HCT116 (cell line): Measurements from ENCODE around the gene SMC1B.

ENCODE experiments used
- CBX3 ChIP-seq: IDR thresholded peaks from 2 replicates; pipeline ENCODE4 v1.6.1; 2012; ENCODE audit warnings: low read depth
- CEBPB ChIP-seq: IDR thresholded peaks from 2 replicates; pipeline ENCODE4 v1.6.1; 2012; ENCODE audit warnings: low read depth
- EZH2 ChIP-seq: fragments of 200-600 bp; sonication (generic); IDR thresholded peaks from 2 replicates; pipeline ENCODE4 v1.6.1; 2017; ENCODE audit warnings: antibody characterized with exemption, mixed run types
- POLR2A ChIP-seq: IDR thresholded peaks from 2 replicates; pipeline ENCODE4 v1.7.0; 2011; ENCODE audit warnings: borderline replicate concordance; ENCODE audit not compliant: insufficient read depth, insufficient read length; ENCODE audit errors: extremely low read depth
- POLR2AphosphoS5 ChIP-seq: IDR thresholded peaks from 2 replicates; pipeline ENCODE4 v1.6.1; 2011; ENCODE audit warnings: mild to moderate bottlenecking, low read depth, low read length, moderate library complexity
- RAD21 ChIP-seq: IDR thresholded peaks from 2 replicates; pipeline ENCODE4 v1.6.1; 2012; ENCODE audit warnings: low read depth, mild to moderate bottlenecking
- SP1 ChIP-seq: IDR thresholded peaks from 2 replicates; pipeline ENCODE4 v1.6.1; 2012; ENCODE audit warnings: low read depth
- TCF7L2 ChIP-seq: IDR thresholded peaks from 2 replicates; pipeline ENCODE4 v1.7.0; 2011; ENCODE audit warnings: borderline replicate concordance, inconsistent platforms; ENCODE audit not compliant: insufficient read depth, insufficient read length; ENCODE audit errors: extremely low read depth
- TF ChIP-seq, protein P1 (sequence below), 3 experiments: fragments of 200-600 bp in 1 of 3; sonication (generic) in 1 of 3; IDR thresholded peaks in 2 of 3; conservative IDR thresholded peaks in 1 of 3; 2 replicates each; pipeline ENCODE4 v1.5.1; 2012 to 2017; ENCODE audit warnings: low read depth in 2 of 3, low read length in 2 of 3, antibody characterized with exemption in 1 of 3, borderline replicate concordance in 1 of 3, control low read depth in 1 of 3, mild to moderate bottlenecking in 1 of 3, mixed read lengths in 1 of 3, mixed run types in 1 of 3, moderate library complexity in 1 of 3; ENCODE audit not compliant: insufficient read depth in 1 of 3
- TF ChIP-seq, protein P2 (sequence below): IDR thresholded peaks from 2 replicates; pipeline ENCODE4 v1.6.1; 2012; ENCODE audit warnings: low read depth

DNA sequence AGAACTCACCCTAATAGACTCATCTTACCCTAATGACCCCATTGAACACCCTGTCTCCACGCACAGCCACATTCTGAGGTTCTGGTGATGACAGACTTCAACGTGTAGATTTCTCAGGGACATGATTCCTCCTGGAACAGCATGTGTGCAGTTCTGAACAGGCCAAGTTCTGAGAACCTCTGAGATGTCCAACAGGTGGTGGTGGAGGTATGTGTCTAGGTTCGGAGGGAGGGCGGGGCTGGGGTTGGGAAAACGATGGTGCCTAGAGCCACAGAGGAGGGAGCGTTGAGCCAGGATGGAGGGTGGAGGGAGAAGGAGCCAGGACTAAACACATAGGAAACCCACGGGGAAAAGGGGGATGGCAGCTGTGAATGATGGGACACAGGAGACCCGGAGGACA, 45.8 kb upstream of the SMC1B start:
- no peak for TF ChIP-seq CEBPB
- TF ChIP-seq, protein P1, sequence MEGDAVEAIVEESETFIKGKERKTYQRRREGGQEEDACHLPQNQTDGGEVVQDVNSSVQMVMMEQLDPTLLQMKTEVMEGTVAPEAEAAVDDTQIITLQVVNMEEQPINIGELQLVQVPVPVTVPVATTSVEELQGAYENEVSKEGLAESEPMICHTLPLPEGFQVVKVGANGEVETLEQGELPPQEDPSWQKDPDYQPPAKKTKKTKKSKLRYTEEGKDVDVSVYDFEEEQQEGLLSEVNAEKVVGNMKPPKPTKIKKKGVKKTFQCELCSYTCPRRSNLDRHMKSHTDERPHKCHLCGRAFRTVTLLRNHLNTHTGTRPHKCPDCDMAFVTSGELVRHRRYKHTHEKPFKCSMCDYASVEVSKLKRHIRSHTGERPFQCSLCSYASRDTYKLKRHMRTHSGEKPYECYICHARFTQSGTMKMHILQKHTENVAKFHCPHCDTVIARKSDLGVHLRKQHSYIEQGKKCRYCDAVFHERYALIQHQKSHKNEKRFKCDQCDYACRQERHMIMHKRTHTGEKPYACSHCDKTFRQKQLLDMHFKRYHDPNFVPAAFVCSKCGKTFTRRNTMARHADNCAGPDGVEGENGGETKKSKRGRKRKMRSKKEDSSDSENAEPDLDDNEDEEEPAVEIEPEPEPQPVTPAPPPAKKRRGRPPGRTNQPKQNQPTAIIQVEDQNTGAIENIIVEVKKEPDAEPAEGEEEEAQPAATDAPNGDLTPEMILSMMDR (IDR thresholded peaks at IDR 0.05 in 2 of 3, conservative IDR thresholded peaks at IDR 0.05 in 1 of 3; ENCODE audit: borderline replicate concordance in 1 of 3, insufficient read depth in 1 of 3, low read depth in 2 of 3, low read length in 2 of 3) = no peak
- TF ChIP-seq RAD21 = no peak
- no peak for TF ChIP-seq CBX3
- TF ChIP-seq EZH2 = no peak
- no peak for TF ChIP-seq POLR2A
- TF ChIP-seq SP1 = no peak
- no peak for TF ChIP-seq POLR2AphosphoS5
- TF ChIP-seq TCF7L2 = no peak
- TF ChIP-seq, protein P2, sequence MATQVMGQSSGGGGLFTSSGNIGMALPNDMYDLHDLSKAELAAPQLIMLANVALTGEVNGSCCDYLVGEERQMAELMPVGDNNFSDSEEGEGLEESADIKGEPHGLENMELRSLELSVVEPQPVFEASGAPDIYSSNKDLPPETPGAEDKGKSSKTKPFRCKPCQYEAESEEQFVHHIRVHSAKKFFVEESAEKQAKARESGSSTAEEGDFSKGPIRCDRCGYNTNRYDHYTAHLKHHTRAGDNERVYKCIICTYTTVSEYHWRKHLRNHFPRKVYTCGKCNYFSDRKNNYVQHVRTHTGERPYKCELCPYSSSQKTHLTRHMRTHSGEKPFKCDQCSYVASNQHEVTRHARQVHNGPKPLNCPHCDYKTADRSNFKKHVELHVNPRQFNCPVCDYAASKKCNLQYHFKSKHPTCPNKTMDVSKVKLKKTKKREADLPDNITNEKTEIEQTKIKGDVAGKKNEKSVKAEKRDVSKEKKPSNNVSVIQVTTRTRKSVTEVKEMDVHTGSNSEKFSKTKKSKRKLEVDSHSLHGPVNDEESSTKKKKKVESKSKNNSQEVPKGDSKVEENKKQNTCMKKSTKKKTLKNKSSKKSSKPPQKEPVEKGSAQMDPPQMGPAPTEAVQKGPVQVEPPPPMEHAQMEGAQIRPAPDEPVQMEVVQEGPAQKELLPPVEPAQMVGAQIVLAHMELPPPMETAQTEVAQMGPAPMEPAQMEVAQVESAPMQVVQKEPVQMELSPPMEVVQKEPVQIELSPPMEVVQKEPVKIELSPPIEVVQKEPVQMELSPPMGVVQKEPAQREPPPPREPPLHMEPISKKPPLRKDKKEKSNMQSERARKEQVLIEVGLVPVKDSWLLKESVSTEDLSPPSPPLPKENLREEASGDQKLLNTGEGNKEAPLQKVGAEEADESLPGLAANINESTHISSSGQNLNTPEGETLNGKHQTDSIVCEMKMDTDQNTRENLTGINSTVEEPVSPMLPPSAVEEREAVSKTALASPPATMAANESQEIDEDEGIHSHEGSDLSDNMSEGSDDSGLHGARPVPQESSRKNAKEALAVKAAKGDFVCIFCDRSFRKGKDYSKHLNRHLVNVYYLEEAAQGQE = no peak
